Fibroblast of lung (primary cell): Measurements from ENCODE around the gene ANKS1B. TPM values are rescaled to one million over a fixed set of nuclear protein-coding genes. Genes with fewer than 3 reads are reported as not detected.

Source experiments
- DNase-seq, 2 donors: peaks; one replicate each; pipeline versions ENCODE4 v3.0.0 to v3.0.0-alpha.2; 2010; ENCODE audit warnings: low read depth in 2 of 2
- H2AFZ ChIP-seq: 2 replicates; pipeline ENCODE4 v1.5.1; 2012; ENCODE audit warnings: low read length, control low read depth, inconsistent platforms
- H3K27ac ChIP-seq: 2 replicates; pipeline ENCODE4 v1.5.1; 2011; ENCODE audit warnings: low read length, control low read depth; ENCODE audit not compliant: insufficient read depth
- H3K27me3 ChIP-seq: 2 replicates; pipeline ENCODE4 v1.5.1; 2011; ENCODE audit warnings: mild to moderate bottlenecking, low read length; ENCODE audit not compliant: control insufficient read depth, insufficient read depth
- H3K36me3 ChIP-seq: 2 replicates; pipeline ENCODE4 v1.5.1; 2011; ENCODE audit warnings: low read length; ENCODE audit not compliant: control insufficient read depth, insufficient read depth
- H3K4me1 ChIP-seq: 2 replicates; pipeline ENCODE4 v1.5.1; 2011; ENCODE audit warnings: low read length; ENCODE audit not compliant: control insufficient read depth, insufficient read depth; ENCODE audit errors: extremely low read depth
- H3K4me2 ChIP-seq: 2 replicates; pipeline ENCODE4 v1.5.1; 2011; ENCODE audit warnings: low read length, control low read depth; ENCODE audit not compliant: insufficient read depth; ENCODE audit errors: extremely low read depth
- H3K4me3 ChIP-seq, 4 experiments: fragments of 200-600 bp in 1 of 4; sonication (generic) in 1 of 4; replicated peaks in 1 of 4; 2 replicates each; pipeline ENCODE4 v1.5.1; 2011 to 2016; ENCODE audit warnings: low read length in 4 of 4, low read depth in 3 of 4, mild to moderate bottlenecking in 3 of 4, control low read depth in 2 of 4, inconsistent platforms in 1 of 4, mixed read lengths in 1 of 4; ENCODE audit not compliant: insufficient read depth in 1 of 4; ENCODE audit errors: control extremely low read depth in 1 of 4
- H3K79me2 ChIP-seq: 2 replicates; pipeline ENCODE4 v1.5.1; 2012; ENCODE audit warnings: mild to moderate bottlenecking, low read length, inconsistent platforms; ENCODE audit not compliant: control insufficient read depth, insufficient read depth
- H3K9ac ChIP-seq: 2 replicates; pipeline ENCODE4 v1.5.1; 2011; ENCODE audit warnings: mild to moderate bottlenecking, low read length, control low read depth; ENCODE audit not compliant: insufficient read depth
- H3K9me3 ChIP-seq: 2 replicates; pipeline ENCODE4 v1.5.1; 2012; ENCODE audit warnings: low read depth, low read length; ENCODE audit not compliant: control insufficient read depth, insufficient read depth
- H4K20me1 ChIP-seq: 2 replicates; pipeline ENCODE4 v1.5.1; 2011; ENCODE audit warnings: low read length; ENCODE audit not compliant: control insufficient read depth, insufficient read depth; ENCODE audit errors: extremely low read depth
- EZH2 ChIP-seq: IDR thresholded peaks from 2 replicates; pipeline ENCODE4 v1.5.1; 2012; ENCODE audit warnings: low read length, control low read depth, mild to moderate bottlenecking; ENCODE audit errors: missing control alignments
- polyA plus RNA-seq, 2 donors: library from polyadenylated mRNA; depleted of rRNA in 1 of 2; stranded (reverse) in 1 of 2; unstranded in 1 of 2; fragments of >200 nt; gene quantifications; 2 replicates each; pipeline ENCODE4 v1.2.1, GENCODE V29; 2011 to 2012; ENCODE audit warnings: missing spikeins in 1 of 2
- total RNA-seq: library from RNA; depleted of rRNA; stranded (reverse); fragments of >200 nt; gene quantifications from 2 replicates; pipeline ENCODE4 v1.2.1, GENCODE V29; 2014
- TF ChIP-seq, protein P1 (sequence below), 2 donors: IDR thresholded peaks in 1 of 2; conservative IDR thresholded peaks in 1 of 2; 1 replicate in 1 of 2; 2 replicates in 1 of 2; pipeline ENCODE4 v1.5.1; 2011 to 2012; ENCODE audit warnings: low read length in 2 of 2, control low read depth in 1 of 2, inconsistent platforms in 1 of 2, low read depth in 1 of 2, mild to moderate bottlenecking in 1 of 2

ANKS1B gene
- total and polyA plus RNA-seq, 2 donors (not counting 1 experiment from before 2014, with no cell fraction given), result 0.11 to 0.83 TPM

DNA sequence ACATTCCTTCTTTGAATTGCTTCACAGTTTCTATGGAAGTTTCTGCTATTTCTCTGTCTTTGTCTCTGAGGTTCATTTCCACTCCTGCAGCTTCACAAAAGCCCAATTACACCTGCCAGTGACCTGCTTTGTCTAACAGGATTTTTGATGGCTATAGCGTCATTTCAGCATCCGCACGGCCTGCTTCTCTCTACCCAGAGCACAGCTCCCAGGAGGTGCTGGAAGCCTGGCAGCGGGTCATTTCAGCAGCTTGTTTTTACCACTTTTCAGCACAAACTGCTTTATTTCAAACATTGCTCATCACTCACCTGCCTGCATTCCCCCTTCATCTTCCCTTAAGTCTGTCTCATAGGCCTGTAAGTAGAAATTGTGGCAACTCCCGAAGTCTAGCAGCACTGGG is 771.7 kb downstream of the ANKS1B start:
- H3K9ac ChIP-seq, result no peak overlapping the region
- no peaks in the 10 kb centered on the region for H3K36me3 ChIP-seq
- no peak overlapping the region for H3K27ac ChIP-seq
- no peak overlapping the region for H2AFZ ChIP-seq
- H3K4me3 ChIP-seq, result no peak overlapping the region
- H3K79me2 ChIP-seq, result no peaks in the 10 kb centered on the region
- TF ChIP-seq, protein P1, sequence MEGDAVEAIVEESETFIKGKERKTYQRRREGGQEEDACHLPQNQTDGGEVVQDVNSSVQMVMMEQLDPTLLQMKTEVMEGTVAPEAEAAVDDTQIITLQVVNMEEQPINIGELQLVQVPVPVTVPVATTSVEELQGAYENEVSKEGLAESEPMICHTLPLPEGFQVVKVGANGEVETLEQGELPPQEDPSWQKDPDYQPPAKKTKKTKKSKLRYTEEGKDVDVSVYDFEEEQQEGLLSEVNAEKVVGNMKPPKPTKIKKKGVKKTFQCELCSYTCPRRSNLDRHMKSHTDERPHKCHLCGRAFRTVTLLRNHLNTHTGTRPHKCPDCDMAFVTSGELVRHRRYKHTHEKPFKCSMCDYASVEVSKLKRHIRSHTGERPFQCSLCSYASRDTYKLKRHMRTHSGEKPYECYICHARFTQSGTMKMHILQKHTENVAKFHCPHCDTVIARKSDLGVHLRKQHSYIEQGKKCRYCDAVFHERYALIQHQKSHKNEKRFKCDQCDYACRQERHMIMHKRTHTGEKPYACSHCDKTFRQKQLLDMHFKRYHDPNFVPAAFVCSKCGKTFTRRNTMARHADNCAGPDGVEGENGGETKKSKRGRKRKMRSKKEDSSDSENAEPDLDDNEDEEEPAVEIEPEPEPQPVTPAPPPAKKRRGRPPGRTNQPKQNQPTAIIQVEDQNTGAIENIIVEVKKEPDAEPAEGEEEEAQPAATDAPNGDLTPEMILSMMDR (conservative IDR thresholded peaks at IDR 0.05 in 1 of 2, IDR thresholded peaks at IDR 0.05 in 1 of 2; ENCODE audit: low read depth in 1 of 2, low read length in 2 of 2), result no peak
- no peak for TF ChIP-seq EZH2
- H3K27me3 ChIP-seq, result no peaks in the 10 kb centered on the region
- H4K20me1 ChIP-seq, result no peaks in the 10 kb centered on the region
- H3K4me2 ChIP-seq, result no peak overlapping the region
- no peaks in the 10 kb centered on the region for H3K9me3 ChIP-seq
- H3K4me1 ChIP-seq, result no peaks in the 10 kb centered on the region
- no peak for DNase-seq

DNA sequence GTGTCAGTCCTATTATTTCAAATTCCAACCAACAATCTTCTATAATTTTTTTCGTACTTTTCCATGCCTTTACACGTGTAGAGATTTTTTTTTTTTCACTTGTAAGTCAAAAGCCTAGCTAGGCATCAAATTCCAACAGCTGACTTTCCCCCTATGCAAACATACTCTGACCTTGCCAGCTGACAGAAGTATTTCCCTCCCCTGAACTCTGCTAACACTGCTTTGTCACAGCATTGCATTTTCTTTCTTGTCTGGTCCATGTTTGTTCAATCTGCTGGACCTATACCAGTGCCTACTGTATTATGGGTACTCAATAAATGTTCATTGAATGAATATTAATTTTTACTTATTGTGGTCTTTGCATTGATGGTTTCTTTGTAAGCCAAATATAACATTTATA is 772.5 kb downstream of the ANKS1B start:
- H3K4me1 ChIP-seq, result no peaks in the 10 kb centered on the region
- no peaks in the 10 kb centered on the region for H3K9me3 ChIP-seq
- no peak overlapping the region for H3K4me2 ChIP-seq
- no peaks in the 10 kb centered on the region for H3K79me2 ChIP-seq
- no peak overlapping the region for H3K4me3 ChIP-seq
- no peaks in the 10 kb centered on the region for H4K20me1 ChIP-seq
- H3K27me3 ChIP-seq, result no peaks in the 10 kb centered on the region
- H2AFZ ChIP-seq, result no peak overlapping the region
- no peaks in the 10 kb centered on the region for H3K36me3 ChIP-seq
- no peak for DNase-seq
- no peak for TF ChIP-seq EZH2
- TF ChIP-seq, protein P1 (conservative IDR thresholded peaks at IDR 0.05 in 1 of 2, IDR thresholded peaks at IDR 0.05 in 1 of 2; ENCODE audit: low read depth in 1 of 2, low read length in 2 of 2), result no peak
- no peak overlapping the region for H3K27ac ChIP-seq
- no peak overlapping the region for H3K9ac ChIP-seq

DNA sequence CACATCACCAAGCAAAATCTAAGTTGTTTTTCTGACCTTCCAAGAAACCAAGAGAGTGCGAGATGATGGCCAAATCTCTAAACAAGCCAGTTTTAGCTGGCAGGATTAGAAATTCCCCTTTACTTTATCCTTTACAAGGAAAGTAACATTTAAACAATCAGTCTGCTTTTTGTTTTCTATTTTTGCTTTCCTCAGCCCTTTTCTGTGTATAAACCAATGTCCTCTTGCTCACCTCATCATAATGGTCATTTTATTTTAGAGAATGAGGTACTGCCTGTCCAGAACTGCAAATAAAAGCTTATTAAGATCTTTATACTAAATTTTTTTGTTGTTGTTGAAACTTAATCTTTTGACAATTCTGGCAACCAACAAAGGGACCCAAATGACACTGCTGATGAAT is 779.6 kb downstream of the ANKS1B start:
- no peak overlapping the region for H3K4me2 ChIP-seq
- H3K9me3 ChIP-seq, result no peaks in the 10 kb centered on the region
- H3K4me3 ChIP-seq, result no peak overlapping the region
- H2AFZ ChIP-seq, result no peak overlapping the region
- no peaks in the 10 kb centered on the region for H3K4me1 ChIP-seq
- H3K36me3 ChIP-seq, result no peaks in the 10 kb centered on the region
- no peak overlapping the region for H3K9ac ChIP-seq
- no peak overlapping the region for H3K27ac ChIP-seq
- no peaks in the 10 kb centered on the region for H3K79me2 ChIP-seq
- TF ChIP-seq, protein P1 (conservative IDR thresholded peaks at IDR 0.05 in 1 of 2, IDR thresholded peaks at IDR 0.05 in 1 of 2; ENCODE audit: low read depth in 1 of 2, low read length in 2 of 2), result no peak
- TF ChIP-seq EZH2, result no peak
- no peaks in the 10 kb centered on the region for H3K27me3 ChIP-seq
- no peak for DNase-seq
- no peaks in the 10 kb centered on the region for H4K20me1 ChIP-seq
